ENCODE results near the gene COPB2. TPM values are rescaled to one million over a fixed set of nuclear protein-coding genes. Genes with fewer than 3 reads are reported as not detected.

The COPB2 gene
- total RNA-seq, 2 donors from 2014 or later = 53.4 to 65.8 TPM

- Histone ChIP-seq H3K4me1 (no peaks in the 10 kb centered on the region), H3K4me3 (no peak overlapping the region), H3K36me3 (no peaks in the 10 kb centered on the region), H3K27ac (no peak overlapping the region), H3K9me3 (no peaks in the 10 kb centered on the region), H3K27me3 (no peaks in the 10 kb centered on the region)
- TF ChIP-seq, protein P1, sequence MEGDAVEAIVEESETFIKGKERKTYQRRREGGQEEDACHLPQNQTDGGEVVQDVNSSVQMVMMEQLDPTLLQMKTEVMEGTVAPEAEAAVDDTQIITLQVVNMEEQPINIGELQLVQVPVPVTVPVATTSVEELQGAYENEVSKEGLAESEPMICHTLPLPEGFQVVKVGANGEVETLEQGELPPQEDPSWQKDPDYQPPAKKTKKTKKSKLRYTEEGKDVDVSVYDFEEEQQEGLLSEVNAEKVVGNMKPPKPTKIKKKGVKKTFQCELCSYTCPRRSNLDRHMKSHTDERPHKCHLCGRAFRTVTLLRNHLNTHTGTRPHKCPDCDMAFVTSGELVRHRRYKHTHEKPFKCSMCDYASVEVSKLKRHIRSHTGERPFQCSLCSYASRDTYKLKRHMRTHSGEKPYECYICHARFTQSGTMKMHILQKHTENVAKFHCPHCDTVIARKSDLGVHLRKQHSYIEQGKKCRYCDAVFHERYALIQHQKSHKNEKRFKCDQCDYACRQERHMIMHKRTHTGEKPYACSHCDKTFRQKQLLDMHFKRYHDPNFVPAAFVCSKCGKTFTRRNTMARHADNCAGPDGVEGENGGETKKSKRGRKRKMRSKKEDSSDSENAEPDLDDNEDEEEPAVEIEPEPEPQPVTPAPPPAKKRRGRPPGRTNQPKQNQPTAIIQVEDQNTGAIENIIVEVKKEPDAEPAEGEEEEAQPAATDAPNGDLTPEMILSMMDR (IDR thresholded peaks at IDR 0.05) = no peak
- DNase-seq (ENCODE audit: low spot score) = no peak
These were observed 75.5 kb downstream of the COPB2 start for GRCh38 chr3:139313921-139314320.

- H3K9me3 ChIP-seq = no peaks in the 10 kb centered on the region
- no peak overlapping the region for H3K4me3 ChIP-seq
- H3K4me1 ChIP-seq = no peaks in the 10 kb centered on the region
- H3K27ac ChIP-seq = no peak overlapping the region
- H3K36me3 ChIP-seq = no peaks in the 10 kb centered on the region
- H3K27me3 ChIP-seq = no peaks in the 10 kb centered on the region
- DNase-seq (ENCODE audit: low spot score) = no peak
- TF ChIP-seq, protein P1 (IDR thresholded peaks at IDR 0.05) = no peak
These were observed 76.5 kb downstream of the COPB2 start for GRCh38 chr3:139312959-139313358.

GRCh38 chr3:139312416-139312815 is 77.0 kb downstream of the COPB2 start:
- no peaks in the 10 kb centered on the region for H3K9me3 ChIP-seq
- no peaks in the 10 kb centered on the region for H3K4me1 ChIP-seq
- H3K27me3 ChIP-seq = no peaks in the 10 kb centered on the region
- TF ChIP-seq, protein P1 (IDR thresholded peaks at IDR 0.05) = no peak
- H3K36me3 ChIP-seq = no peaks in the 10 kb centered on the region
- no peak overlapping the region for H3K27ac ChIP-seq
- DNase-seq (ENCODE audit: low spot score) = no peak
- H3K4me3 ChIP-seq = no peak overlapping the region

- Histone ChIP-seq H3K27ac (no peak overlapping the region), H3K4me1 (no peaks in the 10 kb centered on the region), H3K36me3 (no peaks in the 10 kb centered on the region), H3K27me3 (no peaks in the 10 kb centered on the region), H3K9me3 (no peaks in the 10 kb centered on the region), H3K4me3 (no peak overlapping the region)
- TF ChIP-seq, protein P1 (IDR thresholded peaks at IDR 0.05) = no peak
- no peak for DNase-seq (ENCODE audit: low spot score)
These were observed 77.9 kb downstream of the COPB2 start for GRCh38 chr3:139311557-139311956.

DNA sequence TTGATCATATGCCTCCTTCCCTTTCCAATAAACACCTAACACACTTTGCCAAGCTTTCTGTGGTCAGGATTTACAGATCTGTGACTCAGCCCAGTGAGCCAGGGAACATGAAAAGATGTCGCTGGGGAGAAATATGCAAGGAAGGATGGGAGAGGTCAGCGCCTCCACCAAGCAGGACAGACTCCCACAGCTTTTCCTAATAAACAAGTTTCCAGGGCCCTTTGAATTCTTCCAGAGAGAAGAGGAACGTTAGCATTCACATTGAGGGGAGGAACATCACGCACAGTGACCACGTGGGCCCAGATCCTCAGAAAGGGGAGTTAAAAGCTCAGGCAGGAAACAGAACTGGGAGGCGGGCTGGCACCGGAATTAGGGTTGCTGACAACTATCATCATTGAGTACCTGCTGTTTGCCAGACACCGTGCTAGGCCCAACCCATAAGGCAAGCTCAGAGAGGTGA is 78.9 kb downstream of the COPB2 start:
- no peak overlapping the region for H3K27ac ChIP-seq
- no peak for DNase-seq (ENCODE audit: low spot score)
- no peak overlapping the region for H3K4me3 ChIP-seq
- TF ChIP-seq, protein P1 (IDR thresholded peaks at IDR 0.05) = no peak
- no peaks in the 10 kb centered on the region for H3K9me3 ChIP-seq
- H3K36me3 ChIP-seq = no peaks in the 10 kb centered on the region
- H3K27me3 ChIP-seq = no peaks in the 10 kb centered on the region
- H3K4me1 ChIP-seq = no peaks in the 10 kb centered on the region

DNA sequence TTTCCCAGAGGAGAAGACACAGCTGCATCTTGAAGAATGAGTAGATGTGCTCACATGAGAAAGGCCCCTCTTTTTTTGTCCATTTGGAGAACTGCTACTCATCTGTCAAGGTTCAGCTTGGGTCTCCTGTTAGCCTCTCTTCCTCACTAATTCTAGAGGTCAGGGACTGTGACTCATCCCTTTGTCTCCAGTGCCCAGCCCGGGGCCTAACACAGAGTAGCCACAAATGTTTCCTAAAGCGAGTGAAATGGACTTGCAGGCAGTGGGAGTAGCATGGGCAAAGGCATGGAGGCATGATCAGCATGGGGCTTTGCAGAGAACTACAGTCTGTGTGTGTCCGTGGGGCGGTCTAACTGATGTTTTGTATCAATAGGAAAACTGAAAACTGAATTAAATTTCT is 79.6 kb downstream of the COPB2 start:
- no peak overlapping the region for H3K27ac ChIP-seq
- no peaks in the 10 kb centered on the region for H3K27me3 ChIP-seq
- TF ChIP-seq, protein P1 (IDR thresholded peaks at IDR 0.05) = no peak

More for the DNA sequence above, 79.6 kb downstream of the COPB2 start:
- Histone ChIP-seq H3K4me3 (no peak overlapping the region), H3K4me1 (no peaks in the 10 kb centered on the region), H3K9me3 (no peaks in the 10 kb centered on the region), H3K36me3 (no peaks in the 10 kb centered on the region)
- no peak for DNase-seq (ENCODE audit: low spot score)

All from right atrium auricular region (tissue), 2 donors.